Activated naive CD4-positive, alpha-beta T cell treated with anti-CD3 and anti-CD28 coated beads, Interleukin-2, amount 50 U/mL, for 24 hours (primary cell): Measurements from ENCODE around the gene ACAT1.
A peak's percentile ranks its signal among the peaks of the same experiment; 100 is the strongest.
"Not testable (repeated sequence)": the region's sequence is repeated elsewhere in the genome, so short reads cannot be mapped to it uniquely, and the experiment has no call there.

Experiments used
- H3K27ac Mint-ChIP-seq: one replicate; pipeline ENCODE4 v1.8.0; 2021; ENCODE audit warnings: mild to moderate bottlenecking, mixed read lengths
- H3K27me3 Mint-ChIP-seq: one replicate; pipeline ENCODE4 v1.8.0; 2021; ENCODE audit warnings: mixed read lengths
- H3K36me3 Mint-ChIP-seq: one replicate; pipeline ENCODE4 v1.8.0; 2021; ENCODE audit warnings: mixed read lengths
- H3K4me1 Mint-ChIP-seq: one replicate; pipeline ENCODE4 v1.8.0; 2021; ENCODE audit warnings: mixed read lengths
- H3K4me3 Mint-ChIP-seq: one replicate; pipeline ENCODE4 v1.8.0; 2021; ENCODE audit warnings: mild to moderate bottlenecking, mixed read lengths
- H3K9me3 Mint-ChIP-seq: one replicate; pipeline ENCODE4 v1.8.0; 2021; ENCODE audit warnings: mixed read lengths

ACAT1 gene

GRCh38 chr11:108131993-108132392, 10.6 kb downstream of the ACAT1 start:
- Mint-ChIP-seq H3K27me3 (no peaks in the 10 kb centered on the region), H3K9me3 (no peaks in the 10 kb centered on the region), H3K4me3 (no peak overlapping the region), H3K27ac (peak overlapping the region; percentile 32), H3K36me3 (peaks cover 9% of the 10 kb centered on the region), H3K4me1 (peaks cover 26% of the 10 kb centered on the region)

- not testable (repeated sequence) for H3K27me3 Mint-ChIP-seq, H3K9me3 Mint-ChIP-seq, H3K4me3 Mint-ChIP-seq
- Mint-ChIP-seq H3K4me1 (peaks cover 32% of the 10 kb centered on the region), H3K27ac (peak overlapping the region; percentile 41), H3K36me3 (peaks cover 10% of the 10 kb centered on the region)
These were observed 11.7 kb downstream of the ACAT1 start for GRCh38 chr11:108132993-108133538.

- H3K27ac Mint-ChIP-seq = peak overlapping the region; percentile 72
- H3K4me3 Mint-ChIP-seq = no peak overlapping the region
- H3K36me3 Mint-ChIP-seq = peaks cover 18% of the 10 kb centered on the region
- no peaks in the 10 kb centered on the region for H3K9me3 Mint-ChIP-seq
- H3K27me3 Mint-ChIP-seq = no peaks in the 10 kb centered on the region
- peaks cover 37% of the 10 kb centered on the region for H3K4me1 Mint-ChIP-seq
These were observed 14.6 kb downstream of the ACAT1 start for GRCh38 chr11:108135845-108136544.

- Mint-ChIP-seq H3K27me3 (no peaks in the 10 kb centered on the region), H3K36me3 (peaks cover 22% of the 10 kb centered on the region), H3K27ac (peak overlapping the region; percentile 74), H3K9me3 (no peaks in the 10 kb centered on the region), H3K4me1 (peaks cover 34% of the 10 kb centered on the region), H3K4me3 (peak overlapping the region; percentile 5)
These were observed 15.8 kb downstream of the ACAT1 start for GRCh38 chr11:108137212-108137611.

GRCh38 chr11:108142304-108142703, 20.9 kb downstream of the ACAT1 start:
- peaks cover 25% of the 10 kb centered on the region for H3K4me1 Mint-ChIP-seq
- no peaks in the 10 kb centered on the region for H3K27me3 Mint-ChIP-seq
- no peak overlapping the region for H3K4me3 Mint-ChIP-seq
- no peak overlapping the region for H3K27ac Mint-ChIP-seq
- H3K9me3 Mint-ChIP-seq = no peaks in the 10 kb centered on the region
- H3K36me3 Mint-ChIP-seq = peaks cover 33% of the 10 kb centered on the region

- no peaks in the 10 kb centered on the region for H3K27me3 Mint-ChIP-seq
- no peaks in the 10 kb centered on the region for H3K9me3 Mint-ChIP-seq
- no peak overlapping the region for H3K4me3 Mint-ChIP-seq
- H3K27ac Mint-ChIP-seq = peak overlapping the region; percentile 93
- peaks cover 21% of the 10 kb centered on the region for H3K4me1 Mint-ChIP-seq
- H3K36me3 Mint-ChIP-seq = peaks cover 40% of the 10 kb centered on the region
These were observed 23.2 kb downstream of the ACAT1 start for GRCh38 chr11:108144615-108145014.

- Mint-ChIP-seq H3K36me3 (peaks cover 30% of the 10 kb centered on the region), H3K4me1 (peaks cover 18% of the 10 kb centered on the region), H3K4me3 (no peak overlapping the region), H3K27me3 (no peaks in the 10 kb centered on the region), H3K9me3 (no peaks in the 10 kb centered on the region), H3K27ac (peak overlapping the region; percentile 36)
These were observed 25.8 kb downstream of the ACAT1 start for GRCh38 chr11:108147150-108147549.

GRCh38 chr11:108148556-108148955, 27.2 kb downstream of the ACAT1 start:
- Mint-ChIP-seq H3K27me3 (no peaks in the 10 kb centered on the region), H3K27ac (no peak overlapping the region), H3K9me3 (no peaks in the 10 kb centered on the region), H3K36me3 (peaks cover 30% of the 10 kb centered on the region), H3K4me3 (no peak overlapping the region), H3K4me1 (peaks cover 18% of the 10 kb centered on the region)

GRCh38 chr11:108154591-108154990, 33.2 kb downstream of the ACAT1 start:
- Mint-ChIP-seq H3K36me3 (peaks cover 16% of the 10 kb centered on the region), H3K27me3 (no peaks in the 10 kb centered on the region), H3K27ac (no peak overlapping the region), H3K9me3 (no peaks in the 10 kb centered on the region), H3K4me3 (no peak overlapping the region), H3K4me1 (peaks cover 13% of the 10 kb centered on the region)

- H3K9me3 Mint-ChIP-seq = no peaks in the 10 kb centered on the region
- H3K4me1 Mint-ChIP-seq = peaks cover 22% of the 10 kb centered on the region
- no peaks in the 10 kb centered on the region for H3K27me3 Mint-ChIP-seq
- peak overlapping the region; percentile 80 for H3K27ac Mint-ChIP-seq
- H3K4me3 Mint-ChIP-seq = no peak overlapping the region
- H3K36me3 Mint-ChIP-seq = peaks cover 18% of the 10 kb centered on the region
These were observed 39.7 kb downstream of the ACAT1 start for GRCh38 chr11:108160970-108161566.

- Mint-ChIP-seq H3K36me3 (peaks cover 20% of the 10 kb centered on the region), H3K4me1 (peaks cover 30% of the 10 kb centered on the region)
- not testable (repeated sequence) for H3K27me3 Mint-ChIP-seq, H3K27ac Mint-ChIP-seq, H3K9me3 Mint-ChIP-seq, H3K4me3 Mint-ChIP-seq
These were observed 41.5 kb downstream of the ACAT1 start for GRCh38 chr11:108162878-108163277.

GRCh38 chr11:108167624-108168023, 46.3 kb downstream of the ACAT1 start:
- H3K4me1 Mint-ChIP-seq = peaks cover 53% of the 10 kb centered on the region
- no peaks in the 10 kb centered on the region for H3K9me3 Mint-ChIP-seq
- H3K27ac Mint-ChIP-seq = peak overlapping the region; percentile 90
- no peak overlapping the region for H3K4me3 Mint-ChIP-seq
- peaks cover 29% of the 10 kb centered on the region for H3K36me3 Mint-ChIP-seq
- no peaks in the 10 kb centered on the region for H3K27me3 Mint-ChIP-seq

- Mint-ChIP-seq H3K4me1 (peaks cover 58% of the 10 kb centered on the region), H3K27me3 (no peaks in the 10 kb centered on the region), H3K27ac (peak overlapping the region; percentile 99), H3K4me3 (peak overlapping the region; percentile 30), H3K9me3 (no peaks in the 10 kb centered on the region), H3K36me3 (peaks cover 37% of the 10 kb centered on the region)
These were observed 48.8 kb downstream of the ACAT1 start for GRCh38 chr11:108170184-108170583.

- Mint-ChIP-seq H3K9me3 (no peaks in the 10 kb centered on the region), H3K27me3 (no peaks in the 10 kb centered on the region), H3K27ac (no peak overlapping the region), H3K4me3 (no peak overlapping the region), H3K36me3 (peaks cover 36% of the 10 kb centered on the region), H3K4me1 (peaks cover 17% of the 10 kb centered on the region)
These were observed 56.2 kb downstream of the ACAT1 start for GRCh38 chr11:108177570-108177969.

- peaks cover 47% of the 10 kb centered on the region for H3K4me1 Mint-ChIP-seq
- peak overlapping the region; percentile 81 for H3K27ac Mint-ChIP-seq
- H3K9me3 Mint-ChIP-seq = no peaks in the 10 kb centered on the region
- peaks cover 12% of the 10 kb centered on the region for H3K36me3 Mint-ChIP-seq
- H3K27me3 Mint-ChIP-seq = no peaks in the 10 kb centered on the region
- H3K4me3 Mint-ChIP-seq = no peak overlapping the region
These were observed 72.4 kb downstream of the ACAT1 start for GRCh38 chr11:108193725-108194124.

GRCh38 chr11:108196901-108197300, 75.5 kb downstream of the ACAT1 start:
- peak overlapping the region; percentile 76 for H3K27ac Mint-ChIP-seq
- H3K9me3 Mint-ChIP-seq = no peaks in the 10 kb centered on the region
- peaks cover 16% of the 10 kb centered on the region for H3K36me3 Mint-ChIP-seq
- peak overlapping the region; percentile 23 for H3K4me3 Mint-ChIP-seq
- peaks cover 72% of the 10 kb centered on the region for H3K4me1 Mint-ChIP-seq
- no peaks in the 10 kb centered on the region for H3K27me3 Mint-ChIP-seq
